ENCODE measurements around the gene SUPT7L. TPM values are rescaled to one million over a fixed set of nuclear protein-coding genes. Genes with fewer than 3 reads are reported as not detected.

The SUPT7L gene
- polyA plus RNA-seq, 1 donor from 2014 or later = 95.8 TPM

DNA sequence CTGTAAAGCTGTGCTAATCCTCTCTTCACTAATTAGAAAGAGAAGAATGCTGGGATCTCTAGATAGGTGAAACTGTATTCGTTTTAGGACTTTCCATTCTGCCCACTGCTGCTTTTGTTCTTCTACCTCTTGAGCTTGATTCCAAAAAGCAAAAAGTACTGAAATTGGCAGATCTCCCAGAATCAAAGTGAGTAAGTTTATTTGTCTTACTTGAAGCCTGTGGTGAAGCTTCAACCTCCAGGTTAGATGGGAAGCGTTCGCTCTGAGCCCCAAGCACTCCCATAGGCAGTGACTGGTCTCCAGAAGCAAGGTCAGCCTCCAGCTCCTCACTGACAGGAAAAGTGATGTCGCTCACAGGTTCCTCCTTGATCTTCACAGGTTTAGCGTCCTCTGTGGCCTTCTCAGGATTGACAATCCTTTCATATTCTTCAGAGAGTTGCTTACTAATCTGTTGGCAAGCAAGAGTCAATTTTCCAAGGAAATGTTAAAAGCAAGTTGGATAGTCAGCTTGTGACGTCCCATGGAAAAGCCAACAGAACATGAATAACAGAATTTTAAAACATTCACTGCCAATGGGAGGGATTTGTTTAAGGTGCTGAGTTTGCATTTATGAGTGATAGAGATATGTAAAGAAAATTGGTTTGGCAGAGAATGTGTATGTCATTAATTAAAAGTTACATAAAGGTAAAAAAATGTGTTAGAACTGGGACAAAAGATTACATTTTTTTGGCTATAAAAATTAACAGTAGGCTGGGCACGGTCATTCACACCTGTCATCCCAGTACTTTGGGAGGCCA is 8.1 kb downstream of the SUPT7L start:
- no peaks in the 10 kb centered on the region for H3K79me2 ChIP-seq (replicated peaks; ENCODE audit: insufficient read depth, low read length)
- no peaks in the 10 kb centered on the region for H3F3A ChIP-seq (ENCODE audit: insufficient read depth, low read length, poor library complexity, severe bottlenecking)
- no peak overlapping the region for H3K4me3 ChIP-seq (ENCODE audit: low read length)
- H4K20me1 ChIP-seq (ENCODE audit: insufficient read depth) = no peaks in the 10 kb centered on the region
- H3K9me2 ChIP-seq (ENCODE audit: insufficient read depth, low read length) = no peaks in the 10 kb centered on the region
- H3K9me3 ChIP-seq (ENCODE audit: low read length) = no peaks in the 10 kb centered on the region
- peaks cover 17% of the 10 kb centered on the region for H3K36me3 ChIP-seq (ENCODE audit: insufficient read depth, low read length)
- no peak overlapping the region for H3K27ac ChIP-seq (ENCODE audit: low read length)
- H3K9ac ChIP-seq (ENCODE audit: low read length) = no peak overlapping the region
- no peak overlapping the region for H2AFZ ChIP-seq (ENCODE audit: low read depth, low read length)
- no peaks in the 10 kb centered on the region for H3K27me3 ChIP-seq (ENCODE audit: insufficient read depth, low read depth, low read length)
- TF ChIP-seq REST (IDR thresholded peaks at IDR 0.05; ENCODE audit: borderline replicate concordance) = no peak
- TF ChIP-seq MXI1 (conservative IDR thresholded peaks at IDR 0.05; ENCODE audit: poor library complexity, severe bottlenecking) = no peak
- no peak for TF ChIP-seq CTCF (IDR thresholded peaks at IDR 0.05; ENCODE audit: poor library complexity, severe bottlenecking)
- TF ChIP-seq TAF1 (IDR thresholded peaks at IDR 0.05; ENCODE audit: low read depth) = no peak
- TF ChIP-seq EZH2 (IDR thresholded peaks at IDR 0.05; ENCODE audit: borderline replicate concordance, insufficient read depth, low read length, poor library complexity, severe bottlenecking) = no peak
- TF ChIP-seq SMC3 (conservative IDR thresholded peaks at IDR 0.05; ENCODE audit: poor library complexity) = no peak
- no peak for TF ChIP-seq EP300 (conservative IDR thresholded peaks at IDR 0.05; ENCODE audit: poor library complexity, severe bottlenecking)
- TF ChIP-seq RAD21 (conservative IDR thresholded peaks at IDR 0.05) = no peak
- TF ChIP-seq POLR2AphosphoS5 (IDR thresholded peaks at IDR 0.05) = no peak
- no peak overlapping the region for H3K4me2 ChIP-seq (ENCODE audit: low read length)

- H3F3A ChIP-seq (ENCODE audit: insufficient read depth, low read length, poor library complexity, severe bottlenecking) = no peaks in the 10 kb centered on the region
- H3K27ac ChIP-seq (ENCODE audit: low read length) = no peak overlapping the region
- no peak overlapping the region for H3K9ac ChIP-seq (ENCODE audit: low read length)
- H3K9me3 ChIP-seq (ENCODE audit: low read length) = no peaks in the 10 kb centered on the region
- no peaks in the 10 kb centered on the region for H3K9me2 ChIP-seq (ENCODE audit: insufficient read depth, low read length)
- no peaks in the 10 kb centered on the region for H3K27me3 ChIP-seq (ENCODE audit: insufficient read depth, low read depth, low read length)
- no peak overlapping the region for H3K4me3 ChIP-seq (ENCODE audit: low read length)
- no peak overlapping the region for H2AFZ ChIP-seq (ENCODE audit: low read depth, low read length)
- no peaks in the 10 kb centered on the region for H4K20me1 ChIP-seq (ENCODE audit: insufficient read depth)
- peaks cover 17% of the 10 kb centered on the region for H3K36me3 ChIP-seq (ENCODE audit: insufficient read depth, low read length)
- no peak overlapping the region for H3K4me2 ChIP-seq (ENCODE audit: low read length)
- no peak for TF ChIP-seq RAD21 (conservative IDR thresholded peaks at IDR 0.05)
- TF ChIP-seq SMC3 (conservative IDR thresholded peaks at IDR 0.05; ENCODE audit: poor library complexity) = no peak
- TF ChIP-seq EZH2 (IDR thresholded peaks at IDR 0.05; ENCODE audit: borderline replicate concordance, insufficient read depth, low read length, poor library complexity, severe bottlenecking) = no peak
- TF ChIP-seq CTCF (IDR thresholded peaks at IDR 0.05; ENCODE audit: poor library complexity, severe bottlenecking) = no peak
- no peak for TF ChIP-seq EP300 (conservative IDR thresholded peaks at IDR 0.05; ENCODE audit: poor library complexity, severe bottlenecking)
- no peak for TF ChIP-seq POLR2AphosphoS5 (IDR thresholded peaks at IDR 0.05)
- no peak for TF ChIP-seq TAF1 (IDR thresholded peaks at IDR 0.05; ENCODE audit: low read depth)
- no peak for TF ChIP-seq MXI1 (conservative IDR thresholded peaks at IDR 0.05; ENCODE audit: poor library complexity, severe bottlenecking)
- no peak for TF ChIP-seq REST (IDR thresholded peaks at IDR 0.05; ENCODE audit: borderline replicate concordance)
- H3K79me2 ChIP-seq (replicated peaks; ENCODE audit: insufficient read depth, low read length) = no peaks in the 10 kb centered on the region
These were observed 10.0 kb downstream of the SUPT7L start for GRCh38 chr2:27653397-27653796.
